Germinal center (tissue), 1 donor: Measurements from ENCODE around the gene NOL9.

Experiments used
- DNase-seq: peaks from one replicate; pipeline ENCODE4 v3.0.0; 2012; ENCODE audit warnings: mixed read lengths, low spot score

Gene NOL9

DNA sequence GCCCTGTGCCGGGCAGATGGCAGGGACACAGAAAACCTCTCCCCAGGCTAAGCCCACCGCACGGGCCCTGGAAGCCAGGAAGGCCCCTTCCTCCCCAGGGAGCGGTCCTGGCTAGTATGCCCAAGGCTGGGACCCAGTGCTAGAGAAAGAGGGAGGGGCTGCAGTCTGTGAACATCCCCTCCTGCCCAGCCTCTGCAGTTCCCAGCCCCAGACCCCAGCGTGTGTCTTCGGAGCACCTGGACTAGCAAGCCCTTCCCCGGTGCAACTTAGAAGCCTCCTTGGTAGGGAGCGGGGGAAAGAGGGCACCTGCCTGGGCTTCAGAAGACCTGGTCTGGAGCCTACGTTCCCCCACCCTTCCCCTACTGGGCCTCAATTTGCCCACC lies 64.9 kb downstream of the NOL9 start:
- DNase-seq: no peak

DNA sequence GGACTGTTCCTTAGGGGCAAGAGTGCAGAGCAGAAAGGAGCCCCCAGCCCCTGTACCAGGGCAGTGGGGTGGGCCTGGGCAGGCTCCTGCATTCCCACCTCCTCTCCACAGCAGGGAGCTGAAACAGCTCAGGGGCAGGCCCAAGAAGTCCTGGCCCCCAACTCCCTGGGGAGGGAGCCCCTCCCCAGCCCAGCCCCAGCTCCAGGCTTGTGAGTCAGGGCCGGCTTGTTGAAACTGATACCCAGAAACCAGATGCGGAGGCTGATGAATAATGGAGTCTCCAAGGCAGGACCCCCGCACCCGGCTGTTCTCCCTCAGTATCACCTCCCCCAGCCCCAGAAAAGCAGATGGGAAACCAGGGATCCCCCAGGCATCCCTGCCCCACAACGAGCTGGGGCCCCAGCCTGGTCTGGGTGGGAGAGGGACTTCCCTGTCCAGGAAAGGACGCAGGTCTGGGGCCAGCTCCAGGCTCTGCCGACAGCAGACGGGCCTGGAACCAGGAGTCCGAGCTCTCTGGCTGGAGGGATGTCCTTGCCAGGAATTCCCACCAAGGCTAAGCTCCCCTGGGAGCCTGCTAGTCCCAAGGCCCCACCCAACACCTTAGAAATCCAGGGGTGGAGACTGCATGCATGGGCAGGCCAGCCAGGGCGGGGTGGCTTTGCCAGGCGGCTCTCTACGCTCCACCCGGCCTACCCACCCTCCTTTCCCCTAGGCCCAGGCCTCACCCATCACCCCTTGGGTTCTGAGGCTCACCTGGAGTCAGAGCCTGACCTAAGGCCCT lies 65.5 kb downstream of the NOL9 start:
- DNase-seq: no peak

DNA sequence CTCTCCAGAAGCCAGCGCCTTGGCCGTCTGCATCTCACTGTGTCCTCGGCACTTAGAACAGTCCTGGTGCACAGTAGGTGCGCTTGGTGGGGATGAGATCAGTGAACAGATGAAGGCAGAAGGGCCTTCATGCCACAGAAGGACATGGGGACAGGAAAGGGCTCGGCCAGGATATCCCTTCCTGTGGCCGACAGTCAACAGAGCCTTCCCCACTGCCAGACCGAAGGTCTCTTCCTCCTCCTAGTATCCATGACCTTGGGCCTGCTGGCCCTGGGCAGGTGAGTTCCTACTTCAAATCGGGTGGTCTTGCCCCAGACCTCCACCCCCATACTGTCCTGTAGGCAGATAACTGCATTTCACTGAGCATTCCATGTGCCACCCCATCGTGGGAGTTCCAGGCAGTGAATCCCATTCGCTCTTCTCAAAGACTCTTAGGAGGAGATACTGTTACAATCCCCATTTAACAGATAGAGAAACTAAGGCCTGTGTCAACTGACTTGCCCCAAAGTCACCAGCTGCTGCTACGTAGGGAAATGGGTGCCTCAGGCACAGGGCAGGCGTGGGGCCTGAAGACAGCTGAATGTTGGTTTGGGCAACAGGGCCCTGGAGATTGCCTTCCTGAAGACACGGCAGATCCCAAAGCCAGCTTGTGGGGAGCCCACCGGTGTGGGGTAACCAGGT lies 66.4 kb downstream of the NOL9 start:
- DNase-seq: no peak

DNA sequence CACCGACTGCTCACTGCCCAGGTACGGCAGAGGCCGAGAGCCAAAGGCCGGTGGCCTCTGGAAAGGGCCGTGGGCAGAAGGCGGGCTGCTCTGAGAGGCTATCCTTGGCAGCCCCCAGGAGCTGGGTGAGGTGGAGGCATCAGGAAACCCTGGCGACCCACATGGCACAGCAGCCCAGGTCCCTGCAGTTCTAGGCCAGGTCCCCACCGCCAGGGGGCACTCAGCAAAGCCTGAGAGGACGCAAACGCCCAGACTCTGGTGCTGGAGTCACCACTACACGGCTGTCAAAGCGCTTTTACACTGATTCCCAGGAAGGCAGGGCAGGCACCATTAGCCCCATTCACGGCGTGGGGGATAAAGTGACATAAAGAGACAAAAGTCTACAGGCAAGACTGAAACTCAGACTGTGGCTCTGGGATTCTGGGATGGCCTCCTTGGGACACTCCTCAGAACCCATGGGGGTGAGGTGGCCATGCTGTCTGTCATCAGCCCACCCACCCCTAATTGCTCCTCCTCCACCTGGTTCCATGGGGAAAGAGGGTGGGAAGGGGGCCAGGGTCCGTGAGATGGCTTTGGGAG lies 67.8 kb downstream of the NOL9 start:
- DNase-seq: peak; percentile 81

DNA sequence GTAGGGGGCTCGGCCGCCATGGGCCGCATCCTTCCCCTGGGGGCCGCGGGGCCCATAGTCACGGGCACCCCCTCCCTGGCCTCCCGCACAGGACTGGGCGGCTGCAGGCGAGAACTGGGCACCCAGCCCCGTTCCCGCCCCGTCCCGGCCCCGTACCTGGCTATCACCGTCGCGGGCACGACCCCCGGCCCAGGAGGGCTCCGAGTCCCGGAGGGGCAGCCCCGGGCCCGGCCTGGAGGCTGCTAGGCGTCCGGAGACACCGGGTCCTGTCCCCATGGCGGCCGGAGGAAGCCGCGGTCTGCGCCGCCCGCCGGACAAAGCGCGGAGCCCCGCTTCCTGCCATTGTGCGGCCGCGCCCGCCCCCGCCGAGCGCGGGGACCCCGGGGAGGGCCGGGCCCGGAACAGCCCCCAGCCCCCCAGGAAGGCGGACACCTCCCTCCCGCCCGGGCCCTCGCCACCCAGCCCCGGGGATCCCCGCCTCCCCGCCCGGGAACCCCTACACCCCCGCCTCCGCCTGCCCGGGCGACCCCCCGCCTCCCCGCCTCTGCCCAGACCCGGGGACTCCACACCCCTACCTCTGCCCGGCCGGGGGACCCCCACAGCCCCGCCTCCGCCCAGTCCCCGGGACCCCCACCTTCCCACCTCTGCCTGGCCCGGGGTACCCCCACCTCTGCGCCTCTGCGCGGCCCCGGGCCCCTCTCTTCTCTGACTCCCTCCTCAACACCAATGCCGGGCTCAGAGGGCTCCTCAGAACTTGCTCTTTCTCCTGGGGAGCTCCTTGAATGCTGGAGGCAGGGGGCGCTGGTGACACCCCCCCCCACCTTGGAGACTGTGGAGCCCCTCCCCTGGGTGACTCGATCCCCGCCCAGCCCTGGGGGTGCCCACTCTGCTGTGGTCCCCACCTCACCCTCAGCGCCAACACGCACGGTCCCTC lies 68.9 kb downstream of the NOL9 start:
- DNase-seq: no peak

DNA sequence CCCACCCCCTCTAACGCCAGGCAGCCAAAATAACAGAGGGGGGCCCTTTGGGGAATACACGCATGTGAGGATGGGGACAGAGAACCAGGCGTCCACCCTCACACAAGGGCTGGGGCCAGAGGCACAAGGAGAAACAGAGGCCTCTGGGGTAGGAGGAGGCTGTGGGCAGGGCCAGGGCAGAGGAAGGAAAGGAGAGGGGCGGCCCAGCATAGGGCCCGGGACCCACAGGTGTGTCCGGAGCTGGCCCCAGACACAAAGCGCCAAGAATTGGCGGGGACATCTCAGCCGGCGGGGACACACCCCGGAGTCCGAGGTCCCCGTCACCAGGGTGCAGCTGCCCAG lies 69.5 kb downstream of the NOL9 start:
- no peak for DNase-seq

DNA sequence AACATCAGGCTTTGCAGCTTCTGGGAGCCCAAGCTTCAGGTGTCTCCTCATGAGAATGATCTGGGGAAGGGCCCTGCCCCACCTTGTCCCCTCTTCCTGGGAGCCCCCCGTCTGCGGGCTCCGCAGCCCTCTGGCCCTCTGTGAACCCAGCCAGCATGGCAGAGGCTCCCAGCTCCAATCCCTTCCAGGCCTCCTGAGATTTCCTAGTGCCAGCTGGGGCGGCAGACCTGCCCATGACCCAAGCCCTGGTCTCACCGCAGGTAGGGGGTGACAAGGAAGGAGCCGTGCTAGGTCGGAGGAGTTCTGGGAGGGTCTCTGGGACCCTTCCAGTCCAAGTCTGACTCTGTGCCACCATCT lies 70.6 kb downstream of the NOL9 start:
- no peak for DNase-seq

DNA sequence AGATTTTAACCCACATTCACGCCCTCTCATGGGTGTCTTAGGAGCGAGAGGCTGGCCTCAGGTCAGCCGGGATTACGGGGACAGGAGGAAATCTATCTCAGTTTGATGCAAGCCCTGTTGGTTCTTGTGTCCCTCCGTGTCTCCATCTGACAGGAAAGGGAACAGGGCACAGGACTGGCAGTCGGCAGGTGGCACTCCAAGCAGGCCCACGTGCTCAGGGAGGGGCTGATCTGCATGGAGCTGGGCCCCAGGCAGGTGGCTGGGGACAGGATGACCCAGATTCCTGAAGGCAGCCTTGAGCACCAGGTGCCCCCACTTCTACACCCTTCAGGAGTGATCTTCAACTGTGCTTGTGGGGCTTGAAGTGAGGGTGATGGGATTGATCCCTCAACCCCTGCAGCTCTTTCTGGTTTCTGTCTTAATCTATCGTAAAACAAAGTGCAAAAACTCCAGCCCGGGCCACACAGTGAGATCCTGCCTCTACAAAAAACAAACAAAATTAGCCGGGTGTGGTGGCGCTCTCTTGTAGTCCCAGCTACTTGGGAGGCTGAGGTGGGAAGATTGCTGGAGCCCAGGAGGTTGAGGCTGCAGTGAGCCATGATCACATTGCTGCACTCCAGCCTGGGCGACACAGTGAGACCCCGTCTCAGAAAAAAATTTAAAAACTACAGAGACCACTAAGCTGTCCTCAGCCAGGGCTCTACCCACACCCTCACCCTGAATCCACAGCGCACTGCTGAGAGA lies 71.1 kb downstream of the NOL9 start:
- DNase-seq: no peak

DNA sequence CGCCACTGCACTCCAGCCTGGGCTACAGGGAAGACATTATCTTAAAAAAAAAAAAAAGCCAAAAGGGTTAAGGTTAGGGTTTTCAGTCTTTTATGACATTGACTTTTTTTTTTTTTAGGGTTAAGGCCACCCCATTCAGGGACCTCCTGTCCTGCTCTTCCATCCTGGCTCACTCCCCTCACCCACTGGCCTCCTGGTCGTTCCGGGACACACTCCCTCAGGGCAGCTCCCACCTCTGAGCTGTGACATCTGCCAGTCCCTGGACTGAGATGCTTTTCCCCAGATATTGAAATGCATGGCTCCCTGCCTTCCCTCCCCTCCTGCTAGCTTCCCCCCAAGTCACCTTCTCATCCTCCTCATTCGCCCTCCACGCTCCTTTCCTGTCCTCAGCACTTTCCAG lies 72.5 kb downstream of the NOL9 start:
- DNase-seq: no peak

DNA sequence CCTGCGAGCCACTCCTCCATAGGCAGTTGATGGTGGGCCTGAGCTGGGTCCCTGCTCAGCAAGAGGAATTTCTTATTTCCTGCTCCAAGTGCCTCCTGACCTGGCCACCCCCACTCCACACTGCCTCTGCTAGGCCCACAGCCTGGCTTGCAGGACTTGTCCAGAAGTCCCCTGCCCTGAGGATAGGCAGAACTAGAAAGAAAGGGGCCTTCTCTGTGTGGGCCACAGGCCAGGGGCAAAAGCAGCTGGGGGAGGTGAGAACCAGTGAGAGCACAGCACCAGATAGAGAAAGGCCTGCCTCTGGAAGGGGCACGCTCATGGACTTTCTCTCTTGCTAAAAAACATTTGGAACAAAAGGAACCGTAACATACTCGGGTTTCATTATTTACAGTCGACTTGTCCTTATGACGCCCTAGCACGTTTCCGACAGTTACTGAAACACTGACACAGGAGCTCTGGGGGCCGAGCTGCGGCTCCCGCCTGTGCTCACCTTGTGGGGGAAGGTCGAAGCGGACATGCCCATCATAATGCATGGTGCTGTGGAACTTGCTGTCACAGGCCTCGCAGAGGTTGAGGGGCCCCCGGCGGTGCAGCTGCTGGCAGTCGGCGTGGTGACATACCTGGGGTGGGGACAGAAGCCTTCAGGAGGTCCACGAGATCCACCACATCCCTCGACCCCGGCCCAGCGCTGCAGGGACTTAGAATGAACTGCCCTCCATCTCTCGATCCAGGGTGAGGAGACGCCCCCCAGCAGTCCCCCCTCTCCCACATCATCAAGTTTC lies 77.1 kb downstream of the NOL9 start:
- no peak for DNase-seq

DNA sequence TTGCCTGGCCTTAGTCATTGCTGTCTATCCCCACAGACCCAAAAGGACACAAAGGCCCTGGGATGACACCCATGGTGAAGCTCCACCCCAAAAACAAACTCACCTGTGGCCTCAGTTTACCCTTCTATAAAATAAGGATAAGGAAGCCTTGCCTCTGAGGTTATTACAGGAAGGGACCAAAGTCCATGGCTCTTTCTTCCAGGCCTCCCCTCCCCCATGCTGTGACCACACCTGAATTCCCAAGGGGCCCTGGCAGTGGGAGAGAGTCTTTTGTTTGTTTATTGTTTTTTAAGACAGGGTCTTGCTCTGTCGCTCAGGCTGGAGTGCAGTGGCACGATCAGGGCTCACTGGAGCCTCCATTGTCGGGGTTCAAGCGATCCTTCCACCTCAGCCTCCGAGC lies 77.8 kb downstream of the NOL9 start:
- no peak for DNase-seq

DNA sequence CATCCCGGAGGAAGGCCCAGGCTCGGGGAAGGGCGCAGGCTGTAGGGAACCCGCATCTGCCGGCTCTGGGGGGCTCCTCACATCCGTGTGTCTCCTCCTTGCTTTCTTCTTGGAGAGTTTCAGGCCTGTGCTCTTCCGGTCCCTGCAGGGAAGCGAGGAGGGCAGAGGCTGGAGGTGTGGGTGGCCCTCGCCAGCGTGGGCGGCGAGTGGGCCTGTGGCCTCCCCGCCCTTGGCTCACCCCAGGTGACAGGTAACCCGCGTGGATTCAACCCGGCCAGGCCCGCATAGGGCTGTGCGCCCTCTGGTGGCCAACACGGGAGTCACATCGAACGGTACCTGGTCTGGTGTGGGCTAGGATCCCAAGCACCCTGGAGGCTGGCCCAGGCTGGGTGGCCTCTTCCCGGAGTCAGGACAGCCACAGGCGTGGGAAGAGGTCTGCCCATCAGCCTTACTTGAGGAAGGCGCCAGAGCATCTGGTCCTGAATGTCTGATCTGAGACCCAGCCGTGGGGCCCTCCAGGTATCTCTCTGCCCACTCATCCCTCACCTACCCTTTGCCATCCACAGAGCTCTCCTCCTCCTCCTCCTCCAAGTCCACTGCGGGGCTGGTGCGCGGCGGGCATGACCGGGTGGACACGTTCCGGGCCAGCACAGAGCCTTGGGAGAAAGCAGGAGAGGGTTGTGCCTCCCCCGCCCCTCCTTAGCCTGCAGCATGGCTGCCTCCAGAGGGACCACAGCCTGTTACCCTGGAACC lies 78.8 kb downstream of the NOL9 start:
- peak; percentile 83 for DNase-seq

DNA sequence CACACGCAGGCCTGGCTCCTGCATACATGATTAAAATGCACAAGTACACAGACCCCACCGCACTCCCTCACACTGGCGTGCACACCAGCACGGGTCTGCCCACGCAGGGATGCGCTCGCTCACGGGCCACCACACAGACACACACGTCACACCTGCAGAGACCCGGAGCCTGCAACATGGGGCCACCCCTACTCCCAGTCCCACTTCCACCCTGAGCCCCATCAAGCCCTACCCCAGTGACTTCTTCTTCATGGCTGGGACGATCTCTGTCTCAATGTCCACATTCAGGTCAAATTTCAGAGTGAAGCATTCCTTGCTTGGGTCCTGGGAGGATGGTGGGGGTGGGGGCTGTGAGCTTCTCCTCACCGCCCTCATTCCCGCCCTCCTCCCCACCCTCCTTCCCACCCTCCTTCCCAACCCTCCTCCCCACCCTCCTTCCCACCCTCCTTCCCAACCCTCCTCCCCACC lies 79.5 kb downstream of the NOL9 start:
- no peak for DNase-seq

DNA sequence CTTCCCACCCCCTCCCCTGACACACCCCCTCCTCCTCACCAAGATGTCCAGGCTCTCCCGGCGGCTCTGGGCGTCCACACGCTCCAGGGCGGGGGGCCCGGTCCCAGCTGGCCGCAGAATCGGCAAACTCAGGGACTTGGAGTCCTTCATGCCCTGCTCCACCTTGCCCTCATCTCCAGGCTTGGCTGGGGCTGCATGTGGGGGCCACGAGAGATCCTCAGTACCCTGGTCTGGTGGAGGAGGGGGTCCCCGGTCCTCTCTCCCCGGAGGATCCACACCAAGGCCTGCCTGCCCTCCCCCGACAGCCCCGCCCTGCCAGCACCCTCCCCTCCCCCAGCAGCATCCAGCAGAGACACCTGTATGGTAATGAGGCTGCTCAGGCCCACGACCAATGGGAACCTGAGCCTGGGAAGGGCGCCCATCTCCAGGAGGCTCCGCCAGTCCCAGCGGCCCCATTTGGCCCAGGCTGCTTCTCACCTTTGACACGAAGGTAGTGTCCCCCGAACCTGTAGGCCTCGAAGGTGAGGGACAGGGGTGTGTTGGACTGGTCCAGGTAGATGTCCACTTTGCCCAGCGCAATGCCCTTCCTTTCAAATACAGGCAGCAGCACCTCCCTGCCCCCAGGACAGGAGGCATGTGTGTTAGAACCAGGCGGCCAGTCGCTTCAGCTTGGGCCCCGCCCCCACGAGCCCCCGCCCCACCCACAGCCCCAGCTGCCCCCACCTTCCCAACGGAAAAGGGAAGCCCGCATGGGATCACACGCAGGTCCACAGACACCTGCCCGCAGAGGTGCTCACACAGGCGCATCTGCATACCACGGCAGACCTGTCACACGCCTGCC lies 80.1 kb downstream of the NOL9 start:
- DNase-seq: no peak

DNA sequence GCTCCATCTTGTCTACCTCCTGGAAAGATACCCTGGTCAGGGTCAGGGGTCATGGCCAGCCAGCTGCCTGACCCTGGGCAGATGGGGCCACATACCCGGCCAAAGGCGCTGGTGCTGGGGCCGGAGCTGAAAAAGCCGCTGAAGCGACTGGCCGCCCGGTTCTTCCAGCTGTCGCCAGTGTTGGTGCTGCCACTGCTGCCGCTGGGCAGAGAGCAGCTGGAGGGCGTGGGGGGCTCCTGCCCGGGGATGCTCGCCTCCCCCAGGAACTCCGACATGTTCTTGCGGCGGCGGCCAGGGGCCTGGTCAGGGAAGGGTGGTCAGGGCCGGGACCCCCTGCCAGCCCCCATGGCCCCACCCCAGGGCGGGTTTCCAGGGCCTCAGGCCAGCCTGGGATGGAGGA lies 81.2 kb downstream of the NOL9 start:
- DNase-seq: no peak

DNA sequence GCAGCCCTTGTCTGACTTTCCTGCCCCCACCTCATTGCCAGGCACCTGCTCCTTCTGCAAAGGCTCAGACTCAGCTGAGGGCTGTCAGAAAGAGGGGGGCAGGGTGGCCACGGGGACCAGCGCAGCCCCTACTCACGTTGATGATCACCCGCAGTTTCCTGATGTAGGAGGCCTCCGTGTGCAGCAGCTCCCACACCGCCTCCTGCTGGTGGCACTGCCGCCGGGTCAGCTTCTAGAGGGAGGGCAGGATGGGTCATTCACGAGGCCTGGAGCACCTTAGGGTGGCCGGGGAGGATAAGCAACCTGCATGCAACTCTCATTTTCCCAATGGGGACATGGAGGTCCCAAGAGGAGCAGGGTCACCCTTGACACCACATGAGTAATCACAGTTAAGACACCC lies 81.9 kb downstream of the NOL9 start:
- no peak for DNase-seq

DNA sequence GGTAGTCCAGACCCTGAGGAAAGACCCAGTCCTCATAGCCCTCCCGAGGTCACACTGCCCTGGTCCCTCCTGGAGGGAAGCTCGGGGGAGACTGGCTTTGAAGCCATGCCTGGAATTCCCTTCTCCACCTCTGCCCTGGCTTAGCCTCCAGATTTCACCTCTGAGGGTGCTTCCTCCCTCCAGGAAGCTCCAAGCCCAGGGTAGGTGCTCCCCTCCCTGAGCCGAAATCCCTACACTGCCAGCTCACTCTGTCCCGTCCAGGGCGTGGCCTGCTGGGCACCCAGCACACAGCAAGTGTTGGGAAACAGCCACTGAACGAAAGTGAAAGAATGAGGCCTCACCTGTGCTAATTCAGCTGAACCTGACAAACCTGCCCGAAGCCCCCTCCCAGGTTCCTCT lies 82.3 kb downstream of the NOL9 start:
- no peak for DNase-seq
